OCI-LY3 (cell line): ENCODE results near the gene BAD.

Experiments used
- H2AFZ ChIP-seq: fragments of 200-600, 300-600 bp; shearing (Covaris generic); 2 replicates; pipeline ENCODE4 v1.6.0; 2014; ENCODE audit warnings: antibody characterized with exemption, low read depth, low read length
- H3K27ac ChIP-seq: fragments of 200-600, 300-600 bp; sonication (generic); 2 replicates; pipeline ENCODE4 v1.5.1; 2014; ENCODE audit warnings: mild to moderate bottlenecking, low read length, moderate library complexity, mixed read lengths
- H3K27me3 ChIP-seq: fragments of 200-600, 300-600 bp; sonication (generic); 2 replicates; pipeline ENCODE4 v1.6.1; 2014; ENCODE audit warnings: low read depth, low read length, mixed read lengths
- H3K36me3 ChIP-seq: fragments of 200-600, 300-600 bp; sonication (generic); replicated peaks from 2 replicates; pipeline ENCODE3; 2014; ENCODE audit warnings: low read depth, low read length, mixed read lengths
- H3K4me1 ChIP-seq: fragments of 300-600, 200-600 bp; sonication (generic); 2 replicates; pipeline ENCODE4 v1.6.1; 2014; ENCODE audit warnings: low read length, mixed read lengths
- H3K4me2 ChIP-seq: fragments of 200-600, 300-600 bp; sonication (generic); 2 replicates; pipeline ENCODE4 v1.6.1; 2014; ENCODE audit warnings: low read length, mixed read lengths
- H3K4me3 ChIP-seq: fragments of 300-600, 200-600 bp; sonication (generic); 2 replicates; pipeline ENCODE4 v1.5.1; 2014; ENCODE audit warnings: antibody characterized with exemption, mild to moderate bottlenecking, low read length, moderate library complexity
- H3K79me2 ChIP-seq: fragments of 300-600, 200-600 bp; shearing (Covaris generic); 2 replicates; pipeline ENCODE4 v1.6.1; 2014; ENCODE audit warnings: mild to moderate bottlenecking, low read length, mixed read lengths
- H3K9ac ChIP-seq: fragments of 300-600, 200-600 bp; shearing (Covaris generic); 2 replicates; pipeline ENCODE4 v1.6.0; 2014; ENCODE audit warnings: mild to moderate bottlenecking, low read length, moderate library complexity
- H3K9me3 ChIP-seq: fragments of 200-600, 300-600 bp; shearing (Covaris generic); 2 replicates; pipeline ENCODE4 v1.6.1; 2014; ENCODE audit warnings: low read length, mixed read lengths; ENCODE audit not compliant: insufficient read depth
- H4K20me1 ChIP-seq: fragments of 200-600, 300-600 bp; sonication (generic); 2 replicates; pipeline ENCODE4 v1.6.1; 2016; ENCODE audit warnings: low read length, mixed read lengths; ENCODE audit not compliant: insufficient read depth
- CTCF ChIP-seq: fragments of 200-600, 300-600 bp; sonication (generic); IDR thresholded peaks from 2 replicates; pipeline ENCODE4 v1.5.1; 2014; ENCODE audit warnings: antibody characterized with exemption, low read length, low read depth
- EZH2phosphoT487 ChIP-seq: fragments of 200-600 bp; shearing (Covaris generic); IDR thresholded peaks from 2 replicates; pipeline ENCODE4 v1.6.1; 2018; ENCODE audit warnings: antibody characterized with exemption, mixed run types, low read depth

The BAD gene

GRCh38 chr11:64267207-64267945 lies 17.1 kb downstream of the BAD start:
- Histone ChIP-seq H4K20me1 (no peaks in the 10 kb centered on the region), H3K79me2 (peaks cover 14% of the 10 kb centered on the region), H2AFZ (no peak overlapping the region), H3K36me3 (peaks cover 19% of the 10 kb centered on the region), H3K9ac (no peak overlapping the region), H3K4me3 (no peak overlapping the region), H3K4me1 (peaks cover 18% of the 10 kb centered on the region), H3K27me3 (no peaks in the 10 kb centered on the region), H3K27ac (no peak overlapping the region), H3K4me2 (no peak overlapping the region), H3K9me3 (no peaks in the 10 kb centered on the region)
- TF ChIP-seq CTCF (no peak), EZH2phosphoT487 (no peak)

- H3K27ac ChIP-seq, result no peak overlapping the region
- no peak for TF ChIP-seq CTCF
- TF ChIP-seq EZH2phosphoT487, result no peak
Measured at GRCh38 chr11:64266339-64266738, 18.1 kb downstream of the BAD start.

GRCh38 chr11:64265176-64266160 lies 19.0 kb downstream of the BAD start:
- Histone ChIP-seq H4K20me1 (no peaks in the 10 kb centered on the region), H3K4me3 (no peak overlapping the region), H3K27me3 (no peaks in the 10 kb centered on the region), H3K9ac (no peak overlapping the region), H3K9me3 (no peaks in the 10 kb centered on the region), H2AFZ (no peak overlapping the region), H3K79me2 (peaks cover 4% of the 10 kb centered on the region; the same call in 1 of the 2 replicates), H3K4me1 (peaks cover 11% of the 10 kb centered on the region), H3K27ac (no peak overlapping the region), H3K36me3 (peaks cover 34% of the 10 kb centered on the region), H3K4me2 (no peak overlapping the region)
- TF ChIP-seq CTCF (no peak), EZH2phosphoT487 (no peak)

More at GRCh38 chr11:64266339-64266738, 18.1 kb downstream of the BAD start:
- H3K9me3 ChIP-seq, result no peaks in the 10 kb centered on the region
- no peak overlapping the region for H3K4me3 ChIP-seq
- no peaks in the 10 kb centered on the region for H3K27me3 ChIP-seq
- no peak overlapping the region for H3K4me2 ChIP-seq
- peaks cover 27% of the 10 kb centered on the region for H3K36me3 ChIP-seq
- peaks cover 10% of the 10 kb centered on the region for H3K4me1 ChIP-seq
- H2AFZ ChIP-seq, result no peak overlapping the region
- H4K20me1 ChIP-seq, result no peaks in the 10 kb centered on the region
- no peak overlapping the region for H3K9ac ChIP-seq
- peaks cover 4% of the 10 kb centered on the region; the same call in 1 of the 2 replicates for H3K79me2 ChIP-seq

- Histone ChIP-seq H3K4me1 (peaks cover 22% of the 10 kb centered on the region), H3K9ac (no peak overlapping the region), H3K4me2 (no peak overlapping the region), H3K9me3 (no peaks in the 10 kb centered on the region), H3K27me3 (no peaks in the 10 kb centered on the region), H3K27ac (no peak overlapping the region), H2AFZ (no peak overlapping the region), H3K4me3 (no peak overlapping the region), H4K20me1 (no peaks in the 10 kb centered on the region), H3K36me3 (peaks cover 44% of the 10 kb centered on the region), H3K79me2 (peaks cover 4% of the 10 kb centered on the region; the same call in 1 of the 2 replicates)
- TF ChIP-seq EZH2phosphoT487 (no peak), CTCF (no peak)
Measured at GRCh38 chr11:64264371-64264852, 20.1 kb downstream of the BAD start.
